Tibial artery (tissue), 4 donors: ENCODE data around the gene KRT23.

Source experiments
- DNase-seq, 2 donors: peaks; one replicate each; pipeline ENCODE4 v3.0.0-alpha.2; 2019
- H3K27ac ChIP-seq, 2 donors: fragments of 200-600 bp; sonication (generic) in 1 of 2; 1 replicate in 1 of 2; 2 replicates in 1 of 2; pipeline ENCODE4 v1.5.1; 2018 to 2019; ENCODE audit warnings: mild to moderate bottlenecking in 1 of 2
- H3K27me3 ChIP-seq, 2 donors: fragments of 200-600 bp; sonication (generic) in 1 of 2; one replicate each; pipeline versions ENCODE4 v1.5.1 to v1.6.0; 2016 to 2019
- H3K36me3 ChIP-seq, 3 donors: fragments of 200-600 bp; sonication (generic) in 2 of 3; one replicate each; pipeline ENCODE4 v1.5.1; 2016 to 2019; ENCODE audit warnings: mild to moderate bottlenecking in 2 of 3
- H3K4me1 ChIP-seq, 4 donors: fragments of 200-600 bp; sonication (generic) in 2 of 4; 1 replicate in 3 of 4; 2 replicates in 1 of 4; pipeline ENCODE4 v1.5.1; 2016 to 2019
- H3K4me3 ChIP-seq, 2 donors: fragments of 200-600 bp; sonication (generic) in 1 of 2; 1 replicate in 1 of 2; 2 replicates in 1 of 2; pipeline ENCODE4 v1.5.1; 2018 to 2019; ENCODE audit warnings: mild to moderate bottlenecking in 2 of 2
- H3K9me3 ChIP-seq, 3 donors: fragments of 200-600 bp; sonication (generic) in 1 of 3; one replicate each; pipeline ENCODE4 v1.5.1; 2016 to 2019
- CTCF ChIP-seq, 2 experiments: fragments of 200-600 bp in 1 of 2; fragments of 450-650 bp in 1 of 2; IDR thresholded peaks; one replicate each; pipeline ENCODE4 v1.5.1; 2017 to 2019; ENCODE audit warnings: antibody characterized with exemption in 2 of 2, mild to moderate bottlenecking in 1 of 2, moderate library complexity in 1 of 2
- intact Hi-C: fragments of 100-400 bp; cut with DNase I; formaldehyde crosslinking; loops from one replicate; pipeline ENCODE4 v1.15.0; 2023; ENCODE audit warnings: low total_unique reads

KRT23 gene

DNA sequence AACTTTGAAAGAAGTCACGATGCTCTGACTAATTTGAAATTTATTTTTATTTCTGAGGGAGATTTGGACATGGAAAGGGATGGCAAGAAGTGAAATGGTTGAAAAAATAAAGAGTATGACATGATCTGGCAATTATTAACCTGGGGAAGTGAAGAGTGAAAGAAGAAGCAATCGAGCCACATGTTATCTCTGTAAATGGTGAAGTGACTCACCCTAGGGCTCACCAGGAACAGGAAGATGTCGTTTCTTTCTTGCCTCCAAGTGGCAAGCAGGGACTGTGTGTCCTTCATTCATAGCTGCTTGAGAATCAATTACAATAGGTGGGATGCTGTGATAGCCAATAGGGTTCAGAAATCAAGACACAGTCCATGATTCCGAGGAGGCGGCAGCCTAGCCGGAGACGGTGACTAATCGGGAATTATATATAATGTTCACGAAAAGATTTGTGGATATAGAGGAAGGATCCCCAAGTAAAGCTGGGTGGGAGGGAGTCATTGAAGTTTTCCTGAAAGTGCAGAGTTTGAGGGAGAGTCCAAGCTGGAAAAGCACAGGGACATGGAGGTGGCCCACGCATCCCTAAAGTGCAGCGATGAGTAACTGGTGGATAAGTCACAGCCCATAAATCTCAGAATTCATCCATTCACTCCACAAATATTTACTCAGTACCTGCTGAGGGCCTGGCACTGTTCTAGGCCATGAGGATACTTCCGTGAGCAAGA lies 34.2 kb downstream of the KRT23 start:
- H3K9me3 ChIP-seq = no peaks in the 10 kb centered on the region
- no peaks in the 10 kb centered on the region for H3K4me1 ChIP-seq
- H3K27ac ChIP-seq = no peak overlapping the region
- DNase-seq = no peak
- H3K4me3 ChIP-seq = no peak overlapping the region
- H3K27me3 ChIP-seq = peaks cover 0 to 7% of the 10 kb centered on the region in 2 donors
- no peak for TF ChIP-seq CTCF (IDR thresholded peaks at IDR 0.05)
- intact Hi-C loops = loop anchor here (10.0 kb wide), 1 partner anchor 98 kb away; no protein-coding TSS in a partner anchor
- H3K36me3 ChIP-seq = no peaks in the 10 kb centered on the region

- intact Hi-C loops = loop anchor here (10.0 kb wide), 1 partner anchor 98 kb away; no protein-coding TSS in a partner anchor
- Histone ChIP-seq H3K4me1 (no peaks in the 10 kb centered on the region), H3K36me3 (no peaks in the 10 kb centered on the region), H3K4me3 (no peak overlapping the region), H3K27me3 (peaks cover 0 to 7% of the 10 kb centered on the region in 2 donors), H3K27ac (no peak overlapping the region), H3K9me3 (no peaks in the 10 kb centered on the region)
- DNase-seq = no peak
- TF ChIP-seq CTCF (IDR thresholded peaks at IDR 0.05) = no peak
These were observed 34.9 kb downstream of the KRT23 start for GRCh38 chr17:40902498-40902897.

- H3K27ac ChIP-seq = no peak overlapping the region
- intact Hi-C loops = loop anchor here (10.0 kb wide), 1 partner anchor 97 kb away; no protein-coding TSS in a partner anchor
These were observed 35.4 kb downstream of the KRT23 start for GRCh38 chr17:40901981-40902474.

GRCh38 chr17:40900809-40901356 lies 36.6 kb downstream of the KRT23 start:
- Histone ChIP-seq H3K9me3 (no peaks in the 10 kb centered on the region), H3K27ac (no peak overlapping the region), H3K27me3 (peaks cover 0 to 7% of the 10 kb centered on the region in 2 donors), H3K4me3 (no peak overlapping the region), H3K4me1 (no peaks in the 10 kb centered on the region), H3K36me3 (no peaks in the 10 kb centered on the region)
- DNase-seq = no peak
- TF ChIP-seq CTCF (IDR thresholded peaks at IDR 0.05) = no peak
- intact Hi-C loops = loop anchor here (10.0 kb wide), 1 partner anchor 96 kb away; no protein-coding TSS in a partner anchor

More at GRCh38 chr17:40901981-40902474, 35.4 kb downstream of the KRT23 start:
- no peak for TF ChIP-seq CTCF (IDR thresholded peaks at IDR 0.05)
- Histone ChIP-seq H3K4me1 (no peaks in the 10 kb centered on the region), H3K4me3 (no peak overlapping the region), H3K27me3 (peaks cover 0 to 7% of the 10 kb centered on the region in 2 donors), H3K9me3 (no peaks in the 10 kb centered on the region), H3K36me3 (no peaks in the 10 kb centered on the region)
- no peak for DNase-seq

- DNase-seq = no peak
- TF ChIP-seq CTCF (IDR thresholded peaks at IDR 0.05) = no peak
- Histone ChIP-seq H3K27me3 (peaks cover 0 to 17% of the 10 kb centered on the region in 2 donors), H3K4me3 (no peak overlapping the region), H3K27ac (no peak overlapping the region), H3K9me3 (no peaks in the 10 kb centered on the region), H3K4me1 (no peaks in the 10 kb centered on the region), H3K36me3 (no peaks in the 10 kb centered on the region)
- intact Hi-C loops = no loop called here
These were observed 40.5 kb downstream of the KRT23 start for GRCh38 chr17:40896916-40897455.
